HepG2 (cell line): Measurements from ENCODE around the gene PDE3A. TPM values are rescaled to one million over a fixed set of nuclear protein-coding genes. Genes with fewer than 3 reads are reported as not detected.

ENCODE experiments used
- ATAC-seq: fragments of 200-7000 bp; cut with Tn5 transposase; 3 replicates; pipeline ENCODE4 v1.9.1; 2020; ENCODE audit warnings: mild to moderate bottlenecking, moderate library complexity
- BruUV-seq: library from RNA; stranded (reverse); fragments of 400-500 nt; replicated peaks from 2 replicates; lab custom pipeline; 2021; lab: Mats Ljungman, UMichigan
- CTCF ChIA-PET: fragments of 300-600 bp; formaldehyde crosslinking; extraction: SDS; loops from one replicate; lab custom pipeline; 2021; ENCODE audit warnings: low total read pairs, inconsistent platforms, low intra/inter-chr PET ratio; lab: Yijun Ruan, JAX
- POLR2A ChIA-PET: fragments of 350-600 bp; sonication (Branson Sonifier 250); formaldehyde crosslinking; loops from one replicate; lab custom pipeline; 2020; ENCODE audit warnings: antibody characterized with exemption, inconsistent platforms; lab: Yijun Ruan, JAX
- DNase-seq: peaks from one replicate; pipeline ENCODE4 v3.0.0-alpha.2; 2015; ENCODE audit warnings: low spot score
- FAIRE-seq: peaks from 3 replicates; lab custom pipeline; 2011; peaks lifted over from hg19 to GRCh38; lab: Jason Lieb, UNC
- H2AFZ ChIP-seq: one replicate; pipeline ENCODE4 v1.6.1; 2011; ENCODE audit warnings: low read length, inconsistent platforms
- H3K27ac ChIP-seq: fragments of 300-600 bp; 3 replicates; pipeline ENCODE4 v1.8.0; 2011; ENCODE audit warnings: mixed run types, mild to moderate bottlenecking, mixed read lengths, low read length, inconsistent platforms; ENCODE audit not compliant: insufficient read depth; ENCODE audit errors: extremely low read length
- H3K27me3 ChIP-seq, 2 experiments: fragments of 200-600 bp in 1 of 2; 2 replicates in 1 of 2; 3 replicates in 1 of 2; pipeline versions ENCODE4 v1.6.0 to v1.8.0; 2011; ENCODE audit warnings: low read length in 2 of 2, mild to moderate bottlenecking in 2 of 2, moderate library complexity in 2 of 2, inconsistent platforms in 1 of 2; ENCODE audit not compliant: insufficient read depth in 2 of 2, control insufficient read depth in 1 of 2
- H3K36me3 ChIP-seq, 2 experiments: fragments of 200-600 bp in 1 of 2; replicated peaks in 1 of 2; 2 replicates in 1 of 2; 3 replicates in 1 of 2; pipeline versions ENCODE4 v1.5.1 to v1.8.0; 2011; ENCODE audit warnings: low read length in 2 of 2, inconsistent platforms in 1 of 2; ENCODE audit not compliant: insufficient read depth in 2 of 2, control insufficient read depth in 1 of 2
- H3K4me1 ChIP-seq: 2 replicates; pipeline ENCODE4 v1.5.1; 2012; ENCODE audit warnings: low read length, inconsistent platforms; ENCODE audit not compliant: insufficient read depth
- H3K4me2 ChIP-seq: 2 replicates; pipeline ENCODE4 v1.6.0; 2011; ENCODE audit warnings: low read depth, low read length, inconsistent platforms
- H3K4me3 ChIP-seq, 3 experiments: fragments of 200-600 bp in 1 of 3; sonication (generic), shearing (Covaris generic) in 1 of 3; replicated peaks in 1 of 3; 2 replicates each; pipeline ENCODE4 v1.5.1; 2011 to 2016; ENCODE audit warnings: low read length in 3 of 3, inconsistent platforms in 2 of 3, low read depth in 2 of 3, mild to moderate bottlenecking in 2 of 3, control low read depth in 1 of 3, mixed read lengths in 1 of 3; ENCODE audit not compliant: insufficient read depth in 1 of 3
- H3K79me2 ChIP-seq: one replicate; pipeline ENCODE4 v1.6.1; 2011; ENCODE audit warnings: low read length, inconsistent platforms; ENCODE audit not compliant: insufficient read depth
- H3K9ac ChIP-seq: 2 replicates; pipeline ENCODE4 v1.6.0; 2011; ENCODE audit warnings: mild to moderate bottlenecking, low read depth, low read length, inconsistent platforms; ENCODE audit not compliant: insufficient read depth
- H3K9me3 ChIP-seq: 2 replicates; pipeline ENCODE4 v1.5.1; 2012; ENCODE audit warnings: mild to moderate bottlenecking, low read length
- H4K20me1 ChIP-seq: 2 replicates; pipeline ENCODE4 v1.6.0; 2011; ENCODE audit warnings: inconsistent platforms, mild to moderate bottlenecking, low read length, moderate library complexity; ENCODE audit not compliant: insufficient read depth
- AFF4 ChIP-seq: sonication (generic); formaldehyde crosslinking; IDR thresholded peaks from 2 replicates; pipeline ENCODE4 v1.4.0; 2020; ENCODE audit warnings: missing genetic modification reagents
- CEBPB ChIP-seq: IDR thresholded peaks from 2 replicates; pipeline ENCODE4 v1.6.1; 2011; ENCODE audit warnings: low read depth, low read length, improper control_type of control experiment, borderline replicate concordance
- ETV6 ChIP-seq: sonication (generic); formaldehyde crosslinking; conservative IDR thresholded peaks from 2 replicates; pipeline ENCODE4 v1.4.0; 2020; ENCODE audit warnings: missing genetic modification reagents
- KIAA2018 ChIP-seq: sonication (generic); formaldehyde crosslinking; IDR thresholded peaks from 2 replicates; pipeline ENCODE4 v1.5.0; 2020; ENCODE audit warnings: mild to moderate bottlenecking, missing genetic modification reagents, borderline replicate concordance
- NFKBIZ ChIP-seq: IDR thresholded peaks from 2 replicates; pipeline ENCODE4 v1.6.1; 2018; ENCODE audit warnings: missing genetic modification reagents, missing compliant biosample characterization
- WGBS: methylation state at CpG from one replicate; pipeline ENCODE4 v1.1.6; 2017; ENCODE audit warnings: low lambda C conversion rate; 5-methylcytosine and 5-hydroxymethylcytosine counted together
- in situ Hi-C: cut with HindIII; loops from 2 replicates; pipeline ENCODE4 v1.10.0; 2017; ENCODE audit warnings: low pct_unique_long_range_greater_than_20kb; ENCODE audit not compliant: extremely low pct_ligation_motif_present
- intact Hi-C: fragments of 100-400 bp; cut with micrococcal nuclease; formaldehyde crosslinking; loops from one replicate; pipeline ENCODE4 v1.10.0; 2022; ENCODE audit not compliant: unreplicated experiment
- polyA plus RNA-seq, 8 experiments: library from polyadenylated mRNA; depleted of rRNA in 3 of 8; stranded (reverse) in 7 of 8; unstranded in 1 of 8; fragments of >200 nt; fragmentation: Illumina TruSeq in 4 of 8; extraction: Trizol in 4 of 8; gene quantifications; 2 replicates each; pipeline versions ENCODE4 v1.2.1 to v1.2.3, GENCODE V29; 2011 to 2016; ENCODE audit warnings: low read depth in 4 of 8, missing spikeins in 1 of 8, mixed read lengths in 1 of 8; ENCODE audit not compliant: insufficient read depth in 1 of 8
- total RNA-seq, 5 experiments: library from RNA; depleted of rRNA; stranded (reverse); fragments of >200 nt; fragmentation: Illumina TruSeq; extraction: Trizol; gene quantifications; 2 replicates each; pipeline ENCODE4 v1.2.3, GENCODE V29; 2016; ENCODE audit warnings: low read depth in 1 of 5

The PDE3A gene
- total and polyA plus RNA-seq, 2 of the 13 experiments (the other 11 are each of a cell fraction or from before 2014, with no cell fraction given) = 0.77 to 1.5 TPM

GRCh38 chr12:20528208-20528607, 159.9 kb downstream of the PDE3A start:
- ATAC-seq (no peak), DNase-seq (no peak), FAIRE-seq (no peak)
- 0% methylated on average over 1 of the region's 1 CpG for WGBS
- in situ Hi-C loops = no loop called here
- H2AFZ ChIP-seq = no peak overlapping the region
- no peak overlapping the region for H3K9ac ChIP-seq
- H3K79me2 ChIP-seq = no peaks in the 10 kb centered on the region
- no peaks in the 10 kb centered on the region for H3K9me3 ChIP-seq
- no peak overlapping the region for H3K4me3 ChIP-seq
- no peak overlapping the region for H3K27ac ChIP-seq
- intact Hi-C loops = no loop called here
- no peaks in the 10 kb centered on the region for H4K20me1 ChIP-seq
- no TSS peak for BruUV-seq
- H3K27me3 ChIP-seq = no peaks in the 10 kb centered on the region
- TF ChIP-seq ETV6 (CRISPR knock-in tag) (no peak), CEBPB (peak; percentile 62), AFF4 (CRISPR knock-in tag) (no peak)
- H3K4me1 ChIP-seq = no peaks in the 10 kb centered on the region
- no peak overlapping the region for H3K4me2 ChIP-seq
- no peaks in the 10 kb centered on the region for H3K36me3 ChIP-seq
- CTCF ChIA-PET = no interaction called here
- POLR2A ChIA-PET = no interaction called here

- no peak overlapping the region for H2AFZ ChIP-seq
- BruUV-seq = no TSS peak
- H3K79me2 ChIP-seq = no peaks in the 10 kb centered on the region
- no peak overlapping the region for H3K4me2 ChIP-seq
- intact Hi-C loops (no loop called here), in situ Hi-C loops (no loop called here)
- no peak overlapping the region for H3K9ac ChIP-seq
- no peak overlapping the region for H3K27ac ChIP-seq
- FAIRE-seq = no peak
- 2% methylated on average over 4 of the region's 4 CpGs for WGBS
- ChIA-PET CTCF (no interaction called here), POLR2A (no interaction called here)
- no peaks in the 10 kb centered on the region for H3K9me3 ChIP-seq
- no peaks in the 10 kb centered on the region for H3K4me1 ChIP-seq
- ATAC-seq = no peak
- DNase-seq = no peak
- H3K27me3 ChIP-seq = no peaks in the 10 kb centered on the region
- no peak overlapping the region for H3K4me3 ChIP-seq
- H4K20me1 ChIP-seq = no peaks in the 10 kb centered on the region
- H3K36me3 ChIP-seq = no peaks in the 10 kb centered on the region
- TF ChIP-seq KIAA2018 (CRISPR knock-in tag) (no peak), NFKBIZ (CRISPR knock-in tag) (no peak)
Measured at GRCh38 chr12:20546267-20546666, 177.9 kb downstream of the PDE3A start.
